HEK293 (cell line): ENCODE data around the gene AQP5.

Experiments
- ELK4 ChIP-seq: IDR thresholded peaks from 2 replicates; pipeline ENCODE4 v1.6.1; 2011; ENCODE audit warnings: mild to moderate bottlenecking, low read depth, low read length, borderline replicate concordance
- GLIS1 ChIP-seq: fragments of 450-650 bp; formaldehyde crosslinking; IDR thresholded peaks from 2 replicates; pipeline ENCODE4 v1.5.1; 2016; ENCODE audit warnings: missing biosample characterization, missing genetic modification characterization
- HOXA7 ChIP-seq: sonication (generic); formaldehyde crosslinking; IDR thresholded peaks from 2 replicates; pipeline ENCODE4 v1.8.1; 2022; ENCODE audit warnings: missing genetic modification reagents, borderline replicate concordance
- HOXC10 ChIP-seq: sonication (generic); formaldehyde crosslinking; IDR thresholded peaks from 2 replicates; pipeline ENCODE4 v1.8.1; 2023; ENCODE audit warnings: mild to moderate bottlenecking, missing genetic modification reagents
- MEIS1 ChIP-seq: sonication (generic); formaldehyde crosslinking; IDR thresholded peaks from 2 replicates; pipeline ENCODE4 v1.8.1; 2022; ENCODE audit warnings: missing genetic modification reagents, mild to moderate bottlenecking, borderline replicate concordance
- RBAK ChIP-seq: fragments of 450-650 bp; formaldehyde crosslinking; IDR thresholded peaks from 2 replicates; pipeline ENCODE4 v1.5.1; 2016; ENCODE audit warnings: missing biosample characterization, missing genetic modification characterization
- REPIN1 ChIP-seq: fragments of 450-650 bp; formaldehyde crosslinking; IDR thresholded peaks from 2 replicates; pipeline ENCODE4 v1.5.1; 2017; ENCODE audit warnings: missing biosample characterization, missing genetic modification characterization, low read depth
- SCRT2 ChIP-seq: fragments of 450-650 bp; formaldehyde crosslinking; IDR thresholded peaks from 2 replicates; pipeline ENCODE4 v1.5.1; 2016; ENCODE audit warnings: missing biosample characterization, missing genetic modification characterization
- WT1 ChIP-seq: fragments of 450-650 bp; formaldehyde crosslinking; IDR thresholded peaks from 2 replicates; pipeline ENCODE4 v1.5.1; 2016; ENCODE audit warnings: missing biosample characterization, missing genetic modification characterization
- ZBTB1 ChIP-seq: fragments of 450-650 bp; formaldehyde crosslinking; IDR thresholded peaks from 2 replicates; pipeline ENCODE4 v1.5.1; 2016; ENCODE audit warnings: missing biosample characterization, missing genetic modification characterization
- ZBTB10 ChIP-seq: fragments of 450-650 bp; formaldehyde crosslinking; IDR thresholded peaks from 2 replicates; pipeline ENCODE4 v1.5.1; 2016; ENCODE audit warnings: missing biosample characterization, missing genetic modification characterization
- ZBTB20 ChIP-seq: fragments of 450-650 bp; formaldehyde crosslinking; IDR thresholded peaks from 2 replicates; pipeline ENCODE4 v1.5.1; 2016; ENCODE audit warnings: missing biosample characterization, missing genetic modification characterization
- ZFP3 ChIP-seq: fragments of 450-650 bp; formaldehyde crosslinking; IDR thresholded peaks from 2 replicates; pipeline ENCODE4 v1.5.1; 2016; ENCODE audit warnings: low read depth, missing biosample characterization, missing genetic modification characterization
- ZFP37 ChIP-seq: fragments of 450-650 bp; formaldehyde crosslinking; IDR thresholded peaks from 2 replicates; pipeline ENCODE4 v1.5.1; 2016; ENCODE audit warnings: missing biosample characterization, missing genetic modification characterization
- ZNF174 ChIP-seq: fragments of 450-650 bp; formaldehyde crosslinking; IDR thresholded peaks from 2 replicates; pipeline ENCODE4 v1.5.0; 2017; ENCODE audit warnings: missing biosample characterization, mild to moderate bottlenecking, missing genetic modification characterization
- ZNF2 ChIP-seq: fragments of 450-650 bp; formaldehyde crosslinking; IDR thresholded peaks from 2 replicates; pipeline ENCODE4 v1.5.1; 2016; ENCODE audit warnings: missing biosample characterization, missing genetic modification characterization
- ZNF239 ChIP-seq: fragments of 450-650 bp; formaldehyde crosslinking; IDR thresholded peaks from 2 replicates; pipeline ENCODE4 v1.5.1; 2016; ENCODE audit warnings: missing biosample characterization, missing genetic modification characterization
- ZNF426 ChIP-seq: fragments of 450-650 bp; formaldehyde crosslinking; IDR thresholded peaks from 2 replicates; pipeline ENCODE4 v1.5.1; 2017; ENCODE audit warnings: missing biosample characterization, missing genetic modification characterization, mild to moderate bottlenecking, inconsistent platforms, moderate library complexity
- ZNF510 ChIP-seq: fragments of 450-650 bp; formaldehyde crosslinking; IDR thresholded peaks from 2 replicates; pipeline ENCODE4 v1.5.1; 2018; ENCODE audit warnings: mild to moderate bottlenecking, missing genetic modification characterization, missing biosample characterization; ENCODE audit not compliant: insufficient replicate concordance
- ZNF529 ChIP-seq: fragments of 450-650 bp; formaldehyde crosslinking; IDR thresholded peaks from 2 replicates; pipeline ENCODE4 v1.5.1; 2017; ENCODE audit warnings: missing genetic modification characterization, missing biosample characterization; ENCODE audit not compliant: insufficient replicate concordance
- ZNF544 ChIP-seq: fragments of 450-650 bp; formaldehyde crosslinking; IDR thresholded peaks from 2 replicates; pipeline ENCODE4 v1.5.0; 2017; ENCODE audit warnings: missing biosample characterization, missing genetic modification characterization
- ZNF561 ChIP-seq: fragments of 450-650 bp; IDR thresholded peaks from 2 replicates; pipeline ENCODE4 v1.5.1; 2018; ENCODE audit warnings: missing biosample characterization, missing genetic modification characterization, borderline replicate concordance
- ZNF571 ChIP-seq: fragments of 450-650 bp; formaldehyde crosslinking; IDR thresholded peaks from 2 replicates; pipeline ENCODE4 v1.5.0; 2017; ENCODE audit warnings: missing biosample characterization, missing genetic modification characterization
- ZNF580 ChIP-seq: fragments of 450-650 bp; formaldehyde crosslinking; IDR thresholded peaks from 2 replicates; pipeline ENCODE4 v1.5.1; 2016; ENCODE audit warnings: missing biosample characterization, missing genetic modification characterization
- ZNF629 ChIP-seq: fragments of 450-650 bp; formaldehyde crosslinking; IDR thresholded peaks from 2 replicates; pipeline ENCODE4 v1.5.1; 2017; ENCODE audit warnings: missing biosample characterization, missing genetic modification characterization
- ZNF658 ChIP-seq: fragments of 450-650 bp; formaldehyde crosslinking; IDR thresholded peaks from 2 replicates; pipeline ENCODE4; 2016; ENCODE audit warnings: missing biosample characterization, missing genetic modification characterization
- ZNF677 ChIP-seq: fragments of 450-650 bp; IDR thresholded peaks from 2 replicates; pipeline ENCODE4 v1.5.0; 2018; ENCODE audit warnings: missing biosample characterization, mild to moderate bottlenecking, missing genetic modification characterization, moderate library complexity
- ZNF692 ChIP-seq: fragments of 450-650 bp; formaldehyde crosslinking; IDR thresholded peaks from 2 replicates; pipeline ENCODE4 v1.5.1; 2016; ENCODE audit warnings: missing biosample characterization, missing genetic modification characterization
- ZNF777 ChIP-seq: fragments of 450-650 bp; formaldehyde crosslinking; IDR thresholded peaks from 2 replicates; pipeline ENCODE4 v1.5.1; 2017; ENCODE audit warnings: missing biosample characterization, missing genetic modification characterization, borderline replicate concordance
- TF ChIP-seq, protein P1 (sequence below): fragments of 450-650 bp; formaldehyde crosslinking; IDR thresholded peaks from 2 replicates; pipeline ENCODE4 v1.5.1; 2016; ENCODE audit warnings: missing biosample characterization, missing genetic modification characterization
- TF ChIP-seq, protein P2 (sequence below): fragments of 450-650 bp; formaldehyde crosslinking; IDR thresholded peaks from 2 replicates; pipeline ENCODE4; 2016; ENCODE audit warnings: missing biosample characterization, missing genetic modification characterization

Gene AQP5

GRCh38 chr12:49945394-49946080, 16.1 kb upstream of the AQP5 start (continued):
- TF ChIP-seq ZNF544 (tag by site-specific recombination) (no peak), ZNF529 (no peak), ZFP37 (tag by site-specific recombination) (no peak), ZNF426 (tag by site-specific recombination) (no peak), ZBTB20 (tag by site-specific recombination) (0 out of 2 replicates have a peak, but pooled peaks have one; percentile 17), GLIS1 (tag by site-specific recombination) (no peak), ZNF239 (tag by site-specific recombination) (no peak), ZNF658 (tag by site-specific recombination) (no peak), ZNF677 (tag by site-specific recombination) (no peak), ZNF692 (tag by site-specific recombination) (peak; percentile 64), ZNF2 (tag by site-specific recombination) (peak; percentile 85), ZNF174 (tag by site-specific recombination) (no peak), ZNF777 (tag by site-specific recombination) (no peak), HOXA7 (CRISPR knock-in tag) (no peak), ZBTB1 (tag by site-specific recombination) (no peak), ELK4 (no peak), ZBTB10 (tag by site-specific recombination) (no peak), ZNF561 (0 out of 2 replicates have a peak, but pooled peaks have one; percentile 60), ZNF510 (tag by site-specific recombination) (no peak), ZNF629 (tag by site-specific recombination) (peak; percentile 75), REPIN1 (tag by site-specific recombination) (no peak), HOXC10 (CRISPR knock-in tag) (no peak), RBAK (tag by site-specific recombination) (no peak), MEIS1 (CRISPR knock-in tag) (no peak), WT1 (tag by site-specific recombination) (peak; percentile 30; the same call in 1 of the 2 replicates), SCRT2 (no peak), ZNF580 (tag by site-specific recombination) (peak; percentile 48; the same call in 1 of the 2 replicates), ZFP3 (tag by site-specific recombination) (no peak), ZNF571 (tag by site-specific recombination) (no peak)
- TF ChIP-seq, protein P1, sequence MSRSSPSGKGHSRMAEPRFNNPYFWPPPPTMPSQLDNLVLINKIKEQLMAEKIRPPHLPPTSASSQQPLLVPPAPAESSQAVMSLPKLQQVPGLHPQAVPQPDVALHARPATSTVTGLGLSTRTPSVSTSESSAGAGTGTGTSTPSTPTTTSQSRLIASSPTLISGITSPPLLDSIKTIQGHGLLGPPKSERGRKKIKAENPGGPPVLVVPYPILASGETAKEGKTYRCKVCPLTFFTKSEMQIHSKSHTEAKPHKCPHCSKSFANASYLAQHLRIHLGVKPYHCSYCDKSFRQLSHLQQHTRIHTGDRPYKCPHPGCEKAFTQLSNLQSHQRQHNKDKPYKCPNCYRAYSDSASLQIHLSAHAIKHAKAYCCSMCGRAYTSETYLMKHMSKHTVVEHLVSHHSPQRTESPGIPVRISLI (tag by site-specific recombination), result no peak
- TF ChIP-seq, protein P2, sequence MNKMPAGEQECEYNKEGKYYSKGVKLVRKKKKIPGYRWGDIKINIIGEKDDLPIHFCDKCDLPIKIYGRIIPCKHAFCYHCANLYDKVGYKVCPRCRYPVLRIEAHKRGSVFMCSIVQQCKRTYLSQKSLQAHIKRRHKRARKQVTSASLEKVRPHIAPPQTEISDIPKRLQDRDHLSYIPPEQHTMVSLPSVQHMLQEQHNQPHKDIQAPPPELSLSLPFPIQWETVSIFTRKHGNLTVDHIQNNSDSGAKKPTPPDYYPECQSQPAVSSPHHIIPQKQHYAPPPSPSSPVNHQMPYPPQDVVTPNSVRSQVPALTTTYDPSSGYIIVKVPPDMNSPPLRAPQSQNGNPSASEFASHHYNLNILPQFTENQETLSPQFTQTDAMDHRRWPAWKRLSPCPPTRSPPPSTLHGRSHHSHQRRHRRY (tag by site-specific recombination), result no peak
